HPDE6-E6E7 (cell line): ENCODE data around the gene SH3RF2.
"Not testable (repeated sequence)": the region's sequence is repeated elsewhere in the genome, so short reads cannot be mapped to it uniquely, and the experiment has no call there.

Experiments used
- DNase-seq: peaks from one replicate; pipeline ENCODE4 v3.0.0; 2011; ENCODE audit warnings: missing footprints; ENCODE audit errors: extremely low spot score

Gene SH3RF2

GRCh38 chr5:145949474-145949873, 13.1 kb downstream of the SH3RF2 start:
- DNase-seq = no peak

- no peak for DNase-seq
These were observed 14.7 kb downstream of the SH3RF2 start for GRCh38 chr5:145951071-145951470.

GRCh38 chr5:145953202-145953601, 16.8 kb downstream of the SH3RF2 start:
- no peak for DNase-seq

GRCh38 chr5:145954140-145954539, 17.8 kb downstream of the SH3RF2 start:
- not testable (repeated sequence) for DNase-seq

- DNase-seq = no peak
These were observed 21.0 kb downstream of the SH3RF2 start for GRCh38 chr5:145957388-145957787.

GRCh38 chr5:145958436-145958835, 22.1 kb downstream of the SH3RF2 start:
- DNase-seq = no peak

GRCh38 chr5:145960166-145960565, 23.8 kb downstream of the SH3RF2 start:
- DNase-seq = no peak

- no peak for DNase-seq
These were observed 24.6 kb downstream of the SH3RF2 start for GRCh38 chr5:145960848-145961600.

- no peak for DNase-seq
These were observed 25.6 kb downstream of the SH3RF2 start for GRCh38 chr5:145962001-145962400.

GRCh38 chr5:145964008-145964407, 27.6 kb downstream of the SH3RF2 start:
- not testable (repeated sequence) for DNase-seq

- no peak for DNase-seq
These were observed 29.4 kb downstream of the SH3RF2 start for GRCh38 chr5:145965804-145966203.

GRCh38 chr5:145967296-145967695, 30.9 kb downstream of the SH3RF2 start:
- DNase-seq = no peak

- no peak for DNase-seq
These were observed 32.8 kb downstream of the SH3RF2 start for GRCh38 chr5:145968970-145969713.

- no peak for DNase-seq
These were observed 33.3 kb downstream of the SH3RF2 start for GRCh38 chr5:145969714-145970092.

GRCh38 chr5:145971108-145971507, 34.7 kb downstream of the SH3RF2 start:
- no peak for DNase-seq

GRCh38 chr5:145971701-145972100, 35.3 kb downstream of the SH3RF2 start:
- no peak for DNase-seq

- no peak for DNase-seq
These were observed 38.6 kb downstream of the SH3RF2 start for GRCh38 chr5:145975001-145975360.

GRCh38 chr5:145975361-145976066, 39.1 kb downstream of the SH3RF2 start:
- DNase-seq = peak; percentile 51

- no peak for DNase-seq
These were observed 40.2 kb downstream of the SH3RF2 start for GRCh38 chr5:145976431-145977155.

GRCh38 chr5:145978171-145978570, 41.8 kb downstream of the SH3RF2 start:
- no peak for DNase-seq

- no peak for DNase-seq
These were observed 42.3 kb downstream of the SH3RF2 start for GRCh38 chr5:145978708-145979107.
